Fibroblast of lung (primary cell): Measurements from ENCODE around the gene SPON1.

ENCODE experiments used
- EZH2 ChIP-seq: IDR thresholded peaks from 2 replicates; pipeline ENCODE4 v1.5.1; 2012; ENCODE audit warnings: low read length, control low read depth, mild to moderate bottlenecking; ENCODE audit errors: missing control alignments
- TF ChIP-seq, protein P1 (sequence below), 2 donors: IDR thresholded peaks in 1 of 2; conservative IDR thresholded peaks in 1 of 2; 1 replicate in 1 of 2; 2 replicates in 1 of 2; pipeline ENCODE4 v1.5.1; 2011 to 2012; ENCODE audit warnings: low read length in 2 of 2, control low read depth in 1 of 2, inconsistent platforms in 1 of 2, low read depth in 1 of 2, mild to moderate bottlenecking in 1 of 2

DNA sequence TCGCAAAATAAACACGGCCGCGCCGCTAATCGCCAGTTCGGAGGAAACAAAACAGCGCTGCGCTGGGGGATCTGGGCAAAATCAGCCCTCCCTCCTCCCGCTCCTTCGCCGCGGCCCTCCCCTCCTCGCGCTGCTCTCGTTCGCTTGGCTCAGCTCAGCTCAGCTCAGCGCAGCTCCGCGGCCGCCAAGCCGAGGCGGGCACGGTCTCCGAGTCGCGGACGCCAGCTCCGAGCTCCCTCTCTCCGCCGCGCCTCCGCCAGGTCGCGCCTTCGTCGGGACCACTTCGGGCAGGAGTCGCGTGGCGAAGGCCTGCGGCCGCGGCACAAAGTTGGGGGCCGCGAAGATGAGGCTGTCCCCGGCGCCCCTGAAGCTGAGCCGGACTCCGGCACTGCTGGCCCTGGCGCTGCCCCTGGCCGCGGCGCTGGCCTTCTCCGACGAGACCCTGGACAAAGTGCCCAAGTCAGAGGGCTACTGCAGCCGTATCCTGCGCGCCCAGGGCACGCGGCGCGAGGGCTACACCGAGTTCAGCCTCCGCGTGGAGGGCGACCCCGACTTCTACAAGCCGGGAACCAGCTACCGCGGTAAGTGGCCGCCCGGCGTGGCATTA lies at the start of gene SPON1:
- TF ChIP-seq, protein P1, sequence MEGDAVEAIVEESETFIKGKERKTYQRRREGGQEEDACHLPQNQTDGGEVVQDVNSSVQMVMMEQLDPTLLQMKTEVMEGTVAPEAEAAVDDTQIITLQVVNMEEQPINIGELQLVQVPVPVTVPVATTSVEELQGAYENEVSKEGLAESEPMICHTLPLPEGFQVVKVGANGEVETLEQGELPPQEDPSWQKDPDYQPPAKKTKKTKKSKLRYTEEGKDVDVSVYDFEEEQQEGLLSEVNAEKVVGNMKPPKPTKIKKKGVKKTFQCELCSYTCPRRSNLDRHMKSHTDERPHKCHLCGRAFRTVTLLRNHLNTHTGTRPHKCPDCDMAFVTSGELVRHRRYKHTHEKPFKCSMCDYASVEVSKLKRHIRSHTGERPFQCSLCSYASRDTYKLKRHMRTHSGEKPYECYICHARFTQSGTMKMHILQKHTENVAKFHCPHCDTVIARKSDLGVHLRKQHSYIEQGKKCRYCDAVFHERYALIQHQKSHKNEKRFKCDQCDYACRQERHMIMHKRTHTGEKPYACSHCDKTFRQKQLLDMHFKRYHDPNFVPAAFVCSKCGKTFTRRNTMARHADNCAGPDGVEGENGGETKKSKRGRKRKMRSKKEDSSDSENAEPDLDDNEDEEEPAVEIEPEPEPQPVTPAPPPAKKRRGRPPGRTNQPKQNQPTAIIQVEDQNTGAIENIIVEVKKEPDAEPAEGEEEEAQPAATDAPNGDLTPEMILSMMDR (conservative IDR thresholded peaks at IDR 0.05 in 1 of 2, IDR thresholded peaks at IDR 0.05 in 1 of 2; ENCODE audit: low read depth in 1 of 2, low read length in 2 of 2): no peak
- peak; percentile 77 for TF ChIP-seq EZH2
